OCI-LY3 (cell line): ENCODE measurements around the gene GRIN2A.

Experiments used
- EZH2phosphoT487 ChIP-seq: fragments of 200-600 bp; shearing (Covaris generic); IDR thresholded peaks from 2 replicates; pipeline ENCODE4 v1.6.1; 2018; ENCODE audit warnings: antibody characterized with exemption, mixed run types, low read depth
- TF ChIP-seq, protein P1 (sequence below): fragments of 200-600, 300-600 bp; sonication (generic); IDR thresholded peaks from 2 replicates; pipeline ENCODE4 v1.5.1; 2014; ENCODE audit warnings: antibody characterized with exemption, low read length, low read depth

DNA sequence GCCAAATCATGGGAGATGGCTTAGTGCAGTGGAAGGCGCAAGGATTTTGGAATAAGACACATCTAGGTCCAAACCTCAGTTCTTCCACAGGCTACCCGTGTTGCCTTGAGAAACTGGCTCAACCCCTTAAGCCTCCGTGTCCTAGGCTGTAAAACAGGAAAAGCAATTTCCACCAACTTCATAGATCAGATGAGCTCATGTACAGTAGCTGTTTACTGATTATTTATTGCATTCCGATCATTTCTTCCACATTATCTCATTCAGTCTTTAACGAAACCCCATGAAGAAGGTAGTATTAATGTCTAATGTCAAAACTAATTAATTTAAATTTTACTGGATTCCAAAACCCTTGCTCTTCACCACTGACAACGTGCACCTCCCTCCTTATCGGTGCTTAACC lies 231.6 kb downstream of the GRIN2A start:
- TF ChIP-seq, protein P1, sequence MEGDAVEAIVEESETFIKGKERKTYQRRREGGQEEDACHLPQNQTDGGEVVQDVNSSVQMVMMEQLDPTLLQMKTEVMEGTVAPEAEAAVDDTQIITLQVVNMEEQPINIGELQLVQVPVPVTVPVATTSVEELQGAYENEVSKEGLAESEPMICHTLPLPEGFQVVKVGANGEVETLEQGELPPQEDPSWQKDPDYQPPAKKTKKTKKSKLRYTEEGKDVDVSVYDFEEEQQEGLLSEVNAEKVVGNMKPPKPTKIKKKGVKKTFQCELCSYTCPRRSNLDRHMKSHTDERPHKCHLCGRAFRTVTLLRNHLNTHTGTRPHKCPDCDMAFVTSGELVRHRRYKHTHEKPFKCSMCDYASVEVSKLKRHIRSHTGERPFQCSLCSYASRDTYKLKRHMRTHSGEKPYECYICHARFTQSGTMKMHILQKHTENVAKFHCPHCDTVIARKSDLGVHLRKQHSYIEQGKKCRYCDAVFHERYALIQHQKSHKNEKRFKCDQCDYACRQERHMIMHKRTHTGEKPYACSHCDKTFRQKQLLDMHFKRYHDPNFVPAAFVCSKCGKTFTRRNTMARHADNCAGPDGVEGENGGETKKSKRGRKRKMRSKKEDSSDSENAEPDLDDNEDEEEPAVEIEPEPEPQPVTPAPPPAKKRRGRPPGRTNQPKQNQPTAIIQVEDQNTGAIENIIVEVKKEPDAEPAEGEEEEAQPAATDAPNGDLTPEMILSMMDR: no peak
- no peak for TF ChIP-seq EZH2phosphoT487
